HG03520 (cell line): ENCODE measurements around the gene DPH7.
"Not testable (repeated sequence)": the region's sequence is repeated elsewhere in the genome, so short reads cannot be mapped to it uniquely, and the experiment has no call there.

Experiments
- ATAC-seq: cut with Tn5 transposase; IDR thresholded peaks from one replicate; pipeline ENCODE4 v1.9.1; 2021; ENCODE audit warnings: mild to moderate bottlenecking, moderate library complexity; ENCODE audit not compliant: unreplicated experiment

Gene DPH7

GRCh38 chr9:137550958-137551263, 27.8 kb downstream of the DPH7 start:
- not testable (repeated sequence) for ATAC-seq

- ATAC-seq: no peak
Measured at GRCh38 chr9:137550231-137550621, 28.5 kb downstream of the DPH7 start, which contains the start of gene PNPLA7. Gene PNPLA7 (minus strand): TSS chr9:137550402. CDS start chr9:137550197, 205 bp downstream.

- ATAC-seq: no peak
Measured at GRCh38 chr9:137547687-137548543, 30.8 kb downstream of the DPH7 start.

GRCh38 chr9:137545123-137545522, 33.6 kb downstream of the DPH7 start:
- no peak for ATAC-seq

GRCh38 chr9:137544176-137544760, 34.5 kb downstream of the DPH7 start:
- no peak for ATAC-seq

GRCh38 chr9:137543237-137543963, 35.3 kb downstream of the DPH7 start:
- ATAC-seq: no peak

- no peak for ATAC-seq
Measured at GRCh38 chr9:137542486-137542885, 36.2 kb downstream of the DPH7 start.

- ATAC-seq: no peak
Measured at GRCh38 chr9:137540536-137540935, 38.2 kb downstream of the DPH7 start.

GRCh38 chr9:137538058-137538457, 40.7 kb downstream of the DPH7 start:
- ATAC-seq: no peak

GRCh38 chr9:137536594-137537131, 42.1 kb downstream of the DPH7 start:
- not testable (repeated sequence) for ATAC-seq

GRCh38 chr9:137535120-137535428, 43.7 kb downstream of the DPH7 start:
- ATAC-seq: no peak

- no peak for ATAC-seq
Measured at GRCh38 chr9:137534256-137535119, 44.2 kb downstream of the DPH7 start.

- ATAC-seq: not testable (repeated sequence)
Measured at GRCh38 chr9:137532891-137533468, 45.7 kb downstream of the DPH7 start.

- ATAC-seq: no peak
Measured at GRCh38 chr9:137531099-137531765, 47.5 kb downstream of the DPH7 start.

GRCh38 chr9:137530331-137530730, 48.4 kb downstream of the DPH7 start:
- ATAC-seq: no peak

- ATAC-seq: no peak
Measured at GRCh38 chr9:137524981-137525317, 53.8 kb downstream of the DPH7 start.

- ATAC-seq: no peak
Measured at GRCh38 chr9:137524161-137524980, 54.4 kb downstream of the DPH7 start.

GRCh38 chr9:137522746-137523455, 55.8 kb downstream of the DPH7 start:
- ATAC-seq: no peak
